ENCODE results near the gene TRPT1. TPM values are rescaled to one million over a fixed set of nuclear protein-coding genes. Genes with fewer than 3 reads are reported as not detected.
A peak's percentile ranks its signal among the peaks of the same experiment; 100 is the strongest.
"Not testable (repeated sequence)": the region's sequence is repeated elsewhere in the genome, so short reads cannot be mapped to it uniquely, and the experiment has no call there.

Gene TRPT1
- total RNA-seq, 1 donor from 2014 or later = 47.4 TPM

DNA sequence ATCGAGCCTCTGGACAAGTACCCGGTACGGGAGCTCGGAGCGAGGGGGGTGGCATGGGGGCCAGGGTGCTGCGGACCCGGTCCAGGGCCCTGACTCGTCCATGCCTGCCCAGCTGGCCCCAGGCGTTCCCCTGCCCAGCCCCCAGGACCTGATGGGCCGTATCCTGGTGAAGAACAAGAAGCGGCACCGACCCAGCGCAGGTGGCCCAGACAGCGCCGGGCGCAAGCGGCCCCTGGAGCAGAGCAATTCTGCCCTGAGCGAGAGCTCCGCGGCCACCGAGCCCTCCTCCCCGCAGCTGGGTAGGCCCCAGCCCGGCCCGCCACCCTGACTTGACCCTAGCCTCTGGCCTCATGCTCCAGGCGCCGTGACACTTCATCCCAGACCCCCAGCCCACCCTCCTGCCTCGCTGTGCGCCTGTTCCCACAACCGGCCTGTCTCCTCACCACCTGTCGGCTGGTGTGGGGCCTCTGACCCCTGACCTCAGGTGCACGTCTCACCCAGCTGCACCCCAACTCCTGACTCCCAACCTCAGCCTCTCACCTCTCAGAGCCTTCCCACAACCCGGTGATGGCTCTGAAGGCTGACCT lies 33.1 kb upstream of the TRPT1 start:
- no peak for DNase-seq (ENCODE audit: low spot score)

DNA sequence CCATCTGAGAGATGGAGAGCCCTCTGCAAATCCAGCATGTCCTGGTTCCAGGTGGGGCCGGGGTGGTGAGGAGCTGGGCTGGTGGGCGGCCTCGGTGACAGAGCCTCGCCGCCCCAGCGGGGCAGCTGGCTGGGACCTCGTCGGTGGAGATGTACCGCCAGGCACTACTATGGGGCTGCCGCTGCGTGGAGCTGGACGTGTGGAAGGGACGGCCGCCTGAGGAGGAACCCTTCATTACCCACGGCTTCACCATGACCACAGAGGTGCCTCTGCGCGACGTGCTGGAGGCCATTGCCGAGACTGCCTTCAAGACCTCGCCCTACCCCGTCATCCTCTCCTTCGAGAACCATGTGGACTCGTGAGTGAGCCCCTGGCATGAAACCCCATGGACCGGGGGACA lies 32.4 kb upstream of the TRPT1 start:
- no peak for DNase-seq (ENCODE audit: low spot score)

- DNase-seq (ENCODE audit: low spot score) = no peak
These were observed 30.3 kb upstream of the TRPT1 start for GRCh38 chr11:64256300-64256699.

- DNase-seq (ENCODE audit: low spot score) = no peak
These were observed 29.4 kb upstream of the TRPT1 start for GRCh38 chr11:64255135-64256128.

DNA sequence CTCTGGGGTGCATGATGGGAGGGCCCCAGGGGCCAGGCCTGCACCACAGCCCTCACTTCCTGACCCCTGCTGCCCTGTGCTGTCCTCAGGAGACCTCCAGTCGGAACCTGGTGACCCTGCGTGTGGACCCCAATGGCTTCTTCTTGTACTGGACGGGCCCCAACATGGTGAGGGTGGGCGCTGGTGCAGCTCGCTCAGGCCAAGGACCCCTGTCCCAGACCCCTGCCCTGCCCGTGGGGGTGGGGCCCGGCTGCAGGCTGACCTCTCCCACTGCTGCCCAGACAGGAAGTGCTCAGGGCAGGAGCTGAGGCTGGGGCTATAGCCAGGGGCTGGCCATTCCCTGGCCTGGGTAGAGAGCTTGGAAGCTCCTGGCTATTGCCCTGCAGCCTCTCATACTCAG lies 28.3 kb upstream of the TRPT1 start:
- no peak for DNase-seq (ENCODE audit: low spot score)

GRCh38 chr11:64253481-64253880 lies 27.5 kb upstream of the TRPT1 start:
- no peak for DNase-seq (ENCODE audit: low spot score)

DNA sequence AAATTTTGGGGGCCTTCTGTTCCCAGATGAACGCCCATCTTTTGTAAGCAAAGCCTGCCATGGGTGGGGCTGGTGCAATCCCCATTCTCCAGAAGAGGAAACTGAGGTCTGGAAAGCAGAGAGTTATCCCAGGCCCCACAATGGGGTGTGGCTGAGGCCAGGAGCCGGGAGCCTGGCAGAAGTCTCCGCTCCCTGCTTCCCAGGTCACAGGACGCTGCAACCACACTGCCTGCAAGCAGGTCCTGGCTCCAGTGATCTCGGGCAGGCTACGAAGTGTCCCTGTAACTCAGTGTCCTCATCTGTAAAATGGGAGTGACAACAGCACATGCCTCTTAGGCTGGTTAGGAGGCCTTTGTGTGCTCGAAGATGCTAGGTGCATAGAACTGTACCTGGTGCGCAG lies 27.1 kb upstream of the TRPT1 start:
- no peak for DNase-seq (ENCODE audit: low spot score)

DNA sequence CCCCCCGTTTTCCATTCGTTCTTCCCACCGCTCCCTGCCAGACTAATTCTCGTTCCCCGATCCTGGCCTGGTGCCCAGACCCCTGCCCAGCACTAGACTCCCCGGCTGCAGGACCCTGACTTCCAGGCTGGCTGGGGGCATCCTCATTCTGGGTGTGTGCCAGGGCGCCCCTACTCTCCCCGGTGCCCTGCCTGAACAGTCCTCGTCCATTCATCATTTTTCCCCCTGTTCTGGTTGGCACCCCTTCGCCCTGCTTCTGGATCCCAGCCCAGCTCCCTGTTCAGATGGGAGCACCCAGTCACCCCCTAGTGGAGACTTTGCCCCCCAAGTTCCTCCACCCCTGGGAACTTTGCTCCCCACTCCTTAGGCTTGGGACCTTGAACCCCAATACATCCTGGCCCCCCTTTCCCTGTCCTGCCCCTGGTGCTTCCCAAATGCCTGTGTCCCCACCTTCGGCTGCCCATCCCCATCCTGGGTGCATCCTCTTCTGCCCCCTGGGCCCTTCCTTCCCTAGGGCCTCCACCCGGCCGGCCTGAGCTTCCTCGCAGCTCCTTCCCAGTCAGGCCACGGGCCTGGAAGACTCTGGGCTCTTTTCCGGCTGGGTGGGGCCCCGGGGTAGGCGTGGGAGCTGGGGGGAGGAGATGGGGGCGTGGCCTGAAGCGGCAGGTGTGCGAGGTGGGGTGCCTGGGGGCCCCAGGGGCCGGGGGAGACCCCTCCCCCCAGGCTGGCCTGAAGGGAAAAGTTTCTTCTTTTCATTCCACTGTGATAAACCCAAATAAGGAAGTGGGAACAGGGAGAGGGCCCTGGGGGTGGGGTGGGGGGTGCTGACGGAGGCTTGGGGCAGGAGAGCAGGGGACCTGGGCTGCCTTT lies 26.3 kb upstream of the TRPT1 start:
- DNase-seq (ENCODE audit: low spot score) = no peak

GRCh38 chr11:64251753-64252002 lies 25.7 kb upstream of the TRPT1 start:
- DNase-seq (ENCODE audit: low spot score) = no peak

DNA sequence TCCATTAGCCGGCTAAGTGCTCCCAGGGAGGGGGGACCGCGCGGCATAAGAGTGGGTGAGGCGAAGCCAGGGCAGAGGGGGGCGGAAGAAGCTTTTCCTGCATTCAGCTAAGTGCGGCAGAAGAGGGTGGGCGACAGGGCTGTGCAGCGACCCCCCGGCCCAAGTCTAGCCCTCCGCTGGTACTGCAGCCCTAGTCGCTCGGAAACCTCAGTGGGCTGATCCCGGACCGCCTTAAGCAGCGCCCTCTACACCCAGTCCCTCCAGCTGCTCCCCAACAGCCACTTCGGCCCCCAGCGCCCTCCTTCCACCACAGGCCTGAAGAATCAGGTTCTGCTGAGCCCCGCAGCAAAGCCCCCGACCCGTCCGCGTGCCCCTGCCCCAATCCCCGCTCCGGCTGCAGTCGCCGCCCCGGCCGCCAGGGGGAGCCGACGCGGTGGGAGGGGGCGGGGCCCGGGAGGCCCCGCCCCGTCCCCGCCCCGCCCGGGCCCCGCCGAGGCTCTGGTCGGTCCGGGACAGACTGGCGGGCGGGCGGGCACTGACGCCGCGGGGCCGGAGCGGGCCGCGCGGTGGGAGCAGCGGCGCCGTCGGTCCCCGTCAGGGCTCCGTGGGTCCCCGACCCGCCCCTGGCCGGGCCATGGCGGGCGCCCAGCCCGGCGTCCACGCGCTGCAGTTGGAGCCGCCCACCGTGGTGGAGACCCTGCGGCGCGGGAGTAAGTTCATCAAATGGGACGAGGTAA lies 25.2 kb upstream of the TRPT1 start, which contains the start of gene PLCB3:
Gene PLCB3, plus strand, starts transcription at position 515 of the 737 bp plus-strand sequence. Its CDS starts 120 bp downstream, at position 635.
- no peak for DNase-seq (ENCODE audit: low spot score)

DNA sequence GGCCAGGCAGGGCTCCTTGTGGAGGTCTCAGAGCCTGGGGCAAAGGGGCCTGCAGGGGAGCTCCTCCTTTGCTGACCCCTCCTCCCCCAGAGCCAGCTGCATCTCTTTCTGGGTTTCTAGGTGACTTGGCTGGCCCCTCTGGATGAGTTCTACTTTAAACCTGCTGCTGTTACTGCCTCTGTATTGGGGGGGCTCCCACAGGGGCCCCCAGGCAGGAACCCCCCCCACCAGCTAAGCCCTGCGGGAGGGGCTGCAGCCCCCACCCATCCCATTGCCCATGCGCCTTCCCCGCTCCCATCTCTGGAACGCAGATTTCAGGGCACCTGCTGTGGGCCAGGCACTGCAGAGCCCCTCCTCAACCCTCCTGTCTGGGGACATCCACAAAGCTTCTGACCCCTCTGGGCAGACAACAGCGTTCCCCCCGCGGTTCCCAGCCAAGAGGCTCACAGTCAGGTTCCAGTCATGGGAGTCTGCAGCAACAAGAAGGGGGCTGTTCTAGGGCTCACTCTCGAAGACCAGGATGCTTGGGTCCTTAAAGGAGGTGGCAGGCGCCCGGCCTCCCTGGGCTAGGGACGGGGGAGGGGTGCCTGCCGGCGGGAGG lies 24.5 kb upstream of the TRPT1 start:
- no peak for DNase-seq (ENCODE audit: low spot score)

DNA sequence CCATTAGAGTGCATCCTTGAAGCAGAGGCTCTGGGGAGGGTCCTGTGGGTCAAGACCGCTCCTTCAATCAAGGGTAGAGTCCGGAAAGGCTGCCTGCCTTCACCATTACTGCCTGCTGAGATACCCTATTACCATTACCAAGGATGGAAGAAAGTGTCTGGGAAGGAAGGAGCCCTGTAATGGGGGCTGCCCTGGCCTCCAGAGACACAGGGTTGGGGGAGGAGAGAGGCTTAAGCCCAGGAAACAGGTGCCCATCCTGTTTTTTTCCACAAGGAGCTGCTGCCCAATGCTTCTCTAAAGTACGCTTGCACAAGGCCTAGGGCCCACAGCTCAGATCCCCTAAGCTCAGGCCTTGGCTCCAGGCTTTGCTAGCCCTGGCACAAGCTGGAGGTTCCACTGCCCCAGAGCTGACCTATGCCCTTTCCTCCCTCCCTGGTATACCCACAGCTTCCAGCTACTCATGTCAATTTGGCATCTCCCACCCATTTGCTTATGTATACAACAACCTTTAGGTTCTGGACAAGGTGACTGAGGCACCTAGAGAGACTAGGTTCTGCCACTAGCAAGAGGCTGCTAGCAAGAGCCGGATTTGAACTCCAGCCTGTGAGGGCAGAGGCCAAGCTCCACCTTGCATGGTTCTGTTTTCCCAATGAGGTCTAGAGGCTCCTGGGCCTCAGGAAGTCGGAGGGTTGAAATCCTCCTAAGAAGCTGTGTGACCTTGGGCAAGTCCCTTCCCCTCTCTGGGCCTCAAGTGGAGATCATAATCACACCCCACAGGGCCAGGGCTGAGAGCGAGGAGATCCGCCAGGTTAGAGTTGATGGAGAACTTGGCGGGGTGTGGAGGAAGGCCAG lies 23.8 kb upstream of the TRPT1 start:
- DNase-seq (ENCODE audit: low spot score) = no peak

- no peak for DNase-seq (ENCODE audit: low spot score)
These were observed 23.1 kb upstream of the TRPT1 start for GRCh38 chr11:64249038-64249437.

- no peak for DNase-seq (ENCODE audit: low spot score)
These were observed 22.6 kb upstream of the TRPT1 start for GRCh38 chr11:64248578-64248977.

GRCh38 chr11:64247729-64248531 lies 21.9 kb upstream of the TRPT1 start:
- DNase-seq (ENCODE audit: low spot score) = no peak

DNA sequence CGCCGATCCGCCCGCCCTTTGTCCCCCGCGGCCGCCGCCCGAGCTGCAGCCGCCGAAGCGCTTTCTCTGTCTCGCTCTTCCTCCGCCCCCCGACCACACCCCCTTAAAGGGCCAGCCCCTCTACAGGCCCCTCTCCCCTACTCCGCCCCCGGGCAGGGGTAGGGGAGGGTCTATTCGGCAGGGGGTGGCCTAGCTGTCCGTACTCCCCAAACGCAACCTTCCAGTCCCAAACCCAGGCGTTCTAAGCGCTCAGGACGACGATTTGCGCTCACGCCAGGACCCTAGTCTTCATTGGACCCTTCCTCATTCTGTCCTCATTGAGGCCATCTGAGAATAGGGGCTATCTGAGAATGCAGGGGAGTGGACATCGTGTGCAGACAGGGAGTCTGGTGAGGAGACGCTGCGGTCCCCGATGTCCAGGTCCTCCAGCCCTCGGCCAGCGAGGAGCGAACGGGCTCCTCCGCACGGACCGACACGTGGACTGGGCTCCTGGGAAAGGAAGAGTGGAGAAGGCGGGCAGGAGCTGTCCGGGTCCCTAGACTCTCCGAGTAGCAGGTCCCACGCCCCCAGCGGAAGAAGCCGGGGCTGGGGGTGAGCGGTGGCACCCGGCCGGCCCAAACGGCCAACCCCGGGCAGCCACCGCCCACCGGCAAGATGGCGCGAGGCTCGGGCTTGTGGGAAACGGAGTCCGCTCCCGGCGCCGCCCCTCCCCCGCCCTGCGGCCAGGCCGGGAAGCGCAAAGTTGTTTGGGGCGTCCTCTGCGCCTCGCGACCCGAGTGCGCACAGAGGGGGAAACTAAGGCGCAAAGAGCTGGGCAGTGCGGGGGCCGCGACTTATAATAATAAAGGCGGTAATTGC lies 21.1 kb upstream of the TRPT1 start, which contains the start of gene PPP1R14B:
Gene PPP1R14B, minus strand, starts transcription at position 73 of the 858 bp plus-strand sequence. CDS start 270 bp downstream, outside the sequence.
- peak; percentile 82 for DNase-seq (ENCODE audit: low spot score)

GRCh38 chr11:64246621-64246870 lies 20.6 kb upstream of the TRPT1 start:
- not testable (repeated sequence) for DNase-seq (ENCODE audit: low spot score)

DNA sequence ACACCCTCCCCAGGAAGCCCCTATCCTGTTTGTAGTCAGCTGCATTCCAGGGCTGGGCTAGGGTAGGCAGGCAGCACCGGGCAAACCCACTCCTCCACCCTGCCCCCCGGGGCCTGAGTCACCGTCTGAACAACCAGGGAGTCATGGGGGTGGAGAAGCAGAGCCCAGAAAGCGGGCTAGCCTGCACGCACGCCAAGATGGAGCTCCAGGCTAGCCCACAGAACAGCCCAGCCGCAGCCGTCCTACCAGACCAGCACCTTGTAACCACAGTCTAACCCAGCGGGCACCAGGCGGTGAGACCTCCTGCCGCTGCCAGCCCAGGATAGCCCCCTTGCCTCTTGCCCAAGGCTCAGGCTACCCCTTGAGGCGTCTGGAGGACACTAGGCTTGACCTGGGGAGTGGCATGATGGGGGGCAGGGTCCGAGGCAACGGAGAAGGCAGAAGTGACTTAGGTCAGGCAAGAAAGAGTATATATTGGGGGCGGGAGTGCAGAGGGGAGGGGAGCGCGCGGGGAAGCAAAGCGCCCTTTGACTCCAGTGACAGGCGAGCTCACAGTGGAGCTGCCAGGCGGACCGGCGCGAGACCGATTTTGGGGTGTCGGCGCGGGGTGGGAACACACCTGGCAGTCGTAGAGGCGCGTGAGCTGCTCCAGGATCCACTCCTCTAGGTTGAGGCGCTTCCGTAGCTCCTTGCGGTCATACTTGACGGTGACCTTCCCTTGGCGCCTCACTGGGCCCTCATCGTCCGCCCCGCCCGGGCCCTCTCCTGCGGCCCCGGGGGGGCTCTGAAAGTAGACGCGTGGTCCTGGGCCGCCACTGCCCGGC lies 20.0 kb upstream of the TRPT1 start:
- peak; percentile 60 for DNase-seq (ENCODE audit: low spot score)
